HG03108 (cell line): ENCODE results near the gene CRISP1.
"Not testable (repeated sequence)": the region's sequence is repeated elsewhere in the genome, so short reads cannot be mapped to it uniquely, and the experiment has no call there.

Experiments used
- ATAC-seq: cut with Tn5 transposase; IDR thresholded peaks from one replicate; pipeline ENCODE4 v1.9.1; 2021; ENCODE audit warnings: moderate library complexity; ENCODE audit not compliant: unreplicated experiment

The CRISP1 gene

DNA sequence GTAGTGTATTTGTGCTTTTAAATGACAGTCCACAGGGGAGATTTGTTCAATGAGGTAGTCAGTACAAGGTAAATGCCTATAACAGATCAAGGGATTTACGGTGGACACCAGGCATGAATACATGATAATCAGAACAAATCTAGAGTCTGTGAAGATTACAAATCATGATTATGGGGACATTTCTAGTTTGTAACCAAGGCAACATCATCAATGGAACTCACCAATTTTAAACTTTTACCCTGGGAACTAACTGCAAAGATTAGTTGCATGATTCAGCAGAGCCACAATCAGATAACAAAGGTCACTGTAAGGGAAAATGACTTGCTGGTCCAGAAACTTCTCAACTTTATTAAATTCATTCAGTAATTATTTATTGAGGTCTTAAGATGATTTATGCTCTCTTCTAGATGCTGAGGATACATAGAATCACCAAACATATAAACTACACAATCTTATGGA lies at the start of gene CRISP1:
Gene CRISP1 (minus strand): TSS at position 51 of the 459 bp plus-strand sequence. CDS start 9,135 bp downstream, outside the sequence.
- ATAC-seq: no peak

- no peak for ATAC-seq
Observed at GRCh38 chr6:49915035-49915434, 48.7 kb upstream of the CRISP1 start.

- no peak for ATAC-seq
Observed at GRCh38 chr6:49913636-49914375, 47.5 kb upstream of the CRISP1 start.

DNA sequence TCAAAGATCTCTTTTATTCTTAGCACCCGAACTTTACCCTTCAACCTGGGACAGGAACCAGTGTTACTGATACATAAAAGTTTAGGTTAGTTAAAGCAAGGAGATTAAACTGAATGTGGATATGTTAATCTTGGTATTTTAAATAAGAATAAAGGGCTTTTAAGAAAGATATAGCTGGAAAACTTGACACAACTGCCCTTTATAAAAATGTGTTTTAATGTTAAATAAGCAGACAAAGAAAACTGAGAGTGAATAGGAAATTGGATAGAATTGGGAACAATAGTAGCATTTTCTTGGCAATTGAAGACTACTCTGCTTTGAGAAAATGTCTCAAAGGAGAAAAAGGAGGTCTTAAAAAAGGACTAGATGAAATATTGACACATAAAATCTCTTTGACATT lies 45.9 kb upstream of the CRISP1 start:
- ATAC-seq: no peak

- ATAC-seq: no peak
Observed at GRCh38 chr6:49911252-49911651, 44.9 kb upstream of the CRISP1 start.

DNA sequence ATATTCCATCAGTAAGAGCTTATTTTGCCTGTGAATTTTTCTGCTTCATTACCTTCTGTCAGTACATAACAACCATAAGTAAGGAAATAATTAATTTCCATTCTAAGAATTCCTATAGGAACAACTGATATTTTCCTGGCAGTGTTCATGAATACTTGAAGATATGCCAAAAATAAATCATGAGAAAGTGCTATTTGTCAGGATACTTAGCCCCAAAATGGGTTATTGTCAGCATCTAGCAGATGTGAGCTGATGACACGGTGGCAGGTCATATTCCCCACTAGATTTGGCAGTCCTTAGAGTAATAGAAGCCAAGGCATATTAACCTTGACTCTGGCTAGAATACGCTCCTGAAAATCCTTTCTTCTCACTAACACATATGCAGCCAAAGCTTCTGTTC lies 43.2 kb upstream of the CRISP1 start:
- ATAC-seq: no peak

DNA sequence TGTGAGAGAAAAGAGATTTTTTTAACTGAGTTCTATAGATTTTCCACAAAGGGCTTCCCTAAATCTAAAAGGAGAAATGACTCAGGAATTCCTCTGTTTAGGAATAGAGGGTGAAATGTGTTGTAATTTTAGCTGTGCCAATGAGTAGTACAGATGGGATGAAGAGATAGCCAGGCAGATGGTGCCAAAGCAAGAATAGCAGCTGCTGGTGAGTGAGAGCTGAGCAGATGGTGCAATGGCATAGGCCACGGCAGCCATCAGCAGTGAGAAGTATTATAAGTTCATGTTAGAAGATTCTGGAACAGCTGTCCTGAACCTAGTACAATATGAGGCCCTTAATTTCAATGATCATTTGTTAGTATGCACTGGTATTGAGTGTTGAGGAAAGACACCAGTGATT lies 40.2 kb upstream of the CRISP1 start:
- no peak for ATAC-seq

GRCh38 chr6:49905296-49905695 lies 39.0 kb upstream of the CRISP1 start:
- no peak for ATAC-seq

GRCh38 chr6:49902856-49903255 lies 36.5 kb upstream of the CRISP1 start:
- ATAC-seq: no peak

GRCh38 chr6:49898904-49899566 lies 32.7 kb upstream of the CRISP1 start:
- ATAC-seq: no peak

GRCh38 chr6:49895553-49895952 lies 29.2 kb upstream of the CRISP1 start:
- ATAC-seq: not testable (repeated sequence)

GRCh38 chr6:49892280-49892679 lies 25.9 kb upstream of the CRISP1 start:
- no peak for ATAC-seq

GRCh38 chr6:49890988-49891387 lies 24.7 kb upstream of the CRISP1 start:
- no peak for ATAC-seq

GRCh38 chr6:49888742-49889431 lies 22.6 kb upstream of the CRISP1 start:
- no peak for ATAC-seq

DNA sequence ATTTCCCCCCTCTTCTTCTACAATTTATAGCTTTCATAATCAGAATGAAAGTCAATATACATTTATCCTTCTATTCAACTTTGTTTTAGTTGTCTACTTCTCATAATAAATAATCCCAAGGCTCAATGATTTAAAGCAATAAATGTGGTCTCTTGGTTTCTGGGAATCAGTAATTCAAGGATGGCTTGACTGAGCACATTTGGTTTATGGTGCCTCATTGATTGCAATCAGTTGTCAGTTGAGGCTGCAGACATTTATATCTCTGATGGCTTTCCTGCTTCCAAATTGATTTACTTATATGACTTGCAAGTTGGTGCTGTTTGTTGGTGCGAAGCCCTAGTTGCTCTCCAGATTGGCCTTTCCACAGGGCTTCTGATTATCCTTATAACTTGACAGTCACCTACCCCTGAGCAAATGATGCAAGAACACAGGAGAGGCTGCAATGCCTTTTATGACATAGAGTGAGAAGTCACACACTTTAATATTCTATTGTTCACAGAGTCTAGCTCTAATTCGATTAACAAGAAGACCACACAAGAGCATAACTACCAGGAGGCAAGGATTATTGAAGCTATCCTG lies 2.7 kb upstream of the CRISP1 start:
- no peak for ATAC-seq

DNA sequence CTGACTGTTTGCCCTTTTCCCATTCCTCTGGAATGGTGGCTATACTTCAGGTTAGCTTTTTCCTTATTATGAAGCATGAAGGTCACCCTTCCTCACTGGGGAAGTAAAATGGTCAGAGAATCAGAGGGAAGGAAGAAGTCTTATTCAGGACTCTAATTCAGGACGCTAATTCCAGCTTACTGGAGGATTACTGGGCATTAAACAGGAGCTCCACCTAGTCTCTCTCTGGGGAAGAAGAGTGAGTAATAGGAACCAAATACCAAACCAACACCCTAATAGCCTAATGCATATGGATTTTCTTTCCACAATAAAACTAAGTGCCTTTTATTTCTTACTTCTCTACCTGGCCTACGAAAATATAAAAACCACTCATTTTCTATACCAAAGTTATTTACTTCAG lies 10.1 kb downstream of the CRISP1 start:
- ATAC-seq: no peak

DNA sequence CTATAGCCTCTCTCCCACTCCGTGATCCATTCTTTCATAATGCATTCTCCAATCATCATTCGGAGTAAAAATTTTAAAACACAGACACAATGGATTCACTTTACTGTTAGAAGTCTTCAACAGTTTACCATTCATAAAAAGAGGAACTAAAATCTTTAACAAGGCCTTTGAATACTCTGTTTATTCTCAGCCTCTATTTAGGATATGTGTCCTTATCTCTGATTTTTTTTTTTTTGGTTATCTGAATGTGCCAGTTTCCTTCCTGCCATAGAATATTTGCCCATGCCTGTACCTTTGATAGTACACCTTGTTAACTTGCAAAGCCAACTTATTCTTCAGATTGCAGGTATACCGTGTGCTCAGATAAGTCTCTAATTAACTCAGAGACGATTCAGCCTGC lies 11.1 kb downstream of the CRISP1 start:
- no peak for ATAC-seq

DNA sequence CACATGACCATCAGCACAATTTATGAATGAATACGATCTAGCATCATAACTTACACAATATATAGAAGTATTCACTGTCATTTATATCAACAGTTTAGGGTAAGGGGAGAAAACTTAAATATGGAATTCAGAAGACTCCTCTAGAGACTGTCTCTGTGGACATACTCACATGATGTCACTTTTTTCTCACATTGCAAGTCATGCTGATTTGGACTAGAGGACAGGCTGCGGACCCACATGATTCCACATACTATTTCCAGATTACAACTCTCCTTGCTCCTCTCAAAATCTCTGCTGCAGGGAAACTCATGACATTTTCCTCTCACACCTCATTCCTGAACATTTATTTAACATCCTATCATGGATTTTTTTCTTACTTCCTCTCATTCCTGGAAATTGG lies 13.4 kb downstream of the CRISP1 start:
- no peak for ATAC-seq

- ATAC-seq: peak; percentile 86
Observed at GRCh38 chr6:49849213-49849907, 17.0 kb downstream of the CRISP1 start.

DNA sequence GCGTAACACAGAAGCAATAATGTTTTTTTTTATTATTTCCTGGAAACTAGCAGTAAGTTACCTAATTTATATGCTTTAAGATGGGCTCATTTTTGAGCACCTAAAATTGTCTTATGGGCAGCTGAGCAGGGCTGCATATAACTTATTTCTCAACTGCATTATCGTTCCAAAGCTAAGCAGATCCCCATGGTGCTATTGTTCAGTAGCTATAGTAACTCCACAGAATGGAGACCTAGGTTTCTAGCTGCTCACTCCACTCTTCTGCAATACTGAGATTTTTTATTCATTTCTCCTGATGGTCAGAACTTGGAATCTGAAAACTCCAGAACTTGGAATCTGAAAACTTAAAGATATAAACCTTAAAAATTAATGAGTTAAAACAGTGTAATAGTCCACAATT lies 18.7 kb downstream of the CRISP1 start:
- ATAC-seq: no peak

DNA sequence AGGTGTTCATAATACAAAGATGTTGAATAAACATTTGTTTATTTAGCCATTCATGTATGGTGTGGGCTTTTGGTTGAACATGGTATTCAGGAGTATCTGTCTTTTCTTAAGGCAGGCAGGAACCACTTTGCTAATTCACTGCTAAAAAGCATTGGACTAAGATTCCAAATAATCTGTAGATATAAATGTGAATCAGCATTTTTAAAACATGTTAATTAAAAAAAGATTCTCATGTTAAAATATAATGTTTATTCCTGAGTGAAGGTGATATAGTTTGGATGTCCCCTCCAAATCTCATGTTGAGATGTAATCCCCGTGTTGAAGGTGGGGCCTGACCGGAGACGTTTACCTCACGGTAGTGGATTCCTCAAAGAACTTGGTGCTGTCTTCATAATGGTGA lies 19.3 kb downstream of the CRISP1 start:
- no peak for ATAC-seq
